LNCAP (cell line): ENCODE measurements around the gene REXO4.

Source experiments
- TF ChIP-seq, protein P1 (sequence below): fragments of 450-650 bp; IDR thresholded peaks from 2 replicates; pipeline ENCODE4 v1.5.1; 2017; ENCODE audit warnings: mild to moderate bottlenecking

Gene REXO4

DNA sequence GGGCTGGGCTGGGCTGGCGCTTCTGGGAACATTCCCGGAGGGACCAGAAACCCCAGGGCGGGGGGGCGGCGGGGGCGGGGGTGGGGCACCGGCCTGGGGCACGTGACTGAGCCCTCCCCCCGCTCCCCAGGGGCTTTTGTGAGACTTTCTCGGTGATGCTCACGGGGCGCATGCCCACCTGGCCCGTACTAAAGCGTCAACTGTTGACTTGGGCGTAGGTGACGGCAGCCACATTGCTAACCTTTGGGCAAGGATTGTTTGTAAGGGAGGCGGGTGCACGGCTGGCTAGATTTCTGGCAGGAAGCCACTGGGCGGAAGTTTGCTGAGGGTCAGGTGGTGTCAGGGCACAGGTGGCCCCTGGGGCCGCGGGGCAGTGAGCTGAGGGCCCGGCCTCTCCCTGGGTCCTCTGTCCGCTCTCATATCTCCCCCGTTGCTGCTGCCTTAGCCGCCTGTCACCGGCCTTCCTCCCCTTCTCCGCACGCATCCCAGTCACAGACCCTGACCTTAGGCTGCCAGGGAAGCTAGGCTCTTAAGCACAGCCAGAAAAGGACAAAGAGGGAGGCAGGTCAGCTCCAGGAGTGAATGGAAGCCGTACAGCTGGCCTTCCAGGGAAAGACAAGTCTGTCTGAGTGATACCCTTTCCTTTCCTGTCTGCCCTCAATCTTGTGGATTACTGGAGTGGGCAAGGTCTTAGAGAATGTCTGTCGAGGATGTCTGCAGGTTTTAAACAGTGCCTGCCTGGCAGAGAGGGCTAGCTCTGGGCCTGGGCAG lies 42.8 kb upstream of the REXO4 start:
- TF ChIP-seq, protein P1, sequence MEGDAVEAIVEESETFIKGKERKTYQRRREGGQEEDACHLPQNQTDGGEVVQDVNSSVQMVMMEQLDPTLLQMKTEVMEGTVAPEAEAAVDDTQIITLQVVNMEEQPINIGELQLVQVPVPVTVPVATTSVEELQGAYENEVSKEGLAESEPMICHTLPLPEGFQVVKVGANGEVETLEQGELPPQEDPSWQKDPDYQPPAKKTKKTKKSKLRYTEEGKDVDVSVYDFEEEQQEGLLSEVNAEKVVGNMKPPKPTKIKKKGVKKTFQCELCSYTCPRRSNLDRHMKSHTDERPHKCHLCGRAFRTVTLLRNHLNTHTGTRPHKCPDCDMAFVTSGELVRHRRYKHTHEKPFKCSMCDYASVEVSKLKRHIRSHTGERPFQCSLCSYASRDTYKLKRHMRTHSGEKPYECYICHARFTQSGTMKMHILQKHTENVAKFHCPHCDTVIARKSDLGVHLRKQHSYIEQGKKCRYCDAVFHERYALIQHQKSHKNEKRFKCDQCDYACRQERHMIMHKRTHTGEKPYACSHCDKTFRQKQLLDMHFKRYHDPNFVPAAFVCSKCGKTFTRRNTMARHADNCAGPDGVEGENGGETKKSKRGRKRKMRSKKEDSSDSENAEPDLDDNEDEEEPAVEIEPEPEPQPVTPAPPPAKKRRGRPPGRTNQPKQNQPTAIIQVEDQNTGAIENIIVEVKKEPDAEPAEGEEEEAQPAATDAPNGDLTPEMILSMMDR, result no peak

DNA sequence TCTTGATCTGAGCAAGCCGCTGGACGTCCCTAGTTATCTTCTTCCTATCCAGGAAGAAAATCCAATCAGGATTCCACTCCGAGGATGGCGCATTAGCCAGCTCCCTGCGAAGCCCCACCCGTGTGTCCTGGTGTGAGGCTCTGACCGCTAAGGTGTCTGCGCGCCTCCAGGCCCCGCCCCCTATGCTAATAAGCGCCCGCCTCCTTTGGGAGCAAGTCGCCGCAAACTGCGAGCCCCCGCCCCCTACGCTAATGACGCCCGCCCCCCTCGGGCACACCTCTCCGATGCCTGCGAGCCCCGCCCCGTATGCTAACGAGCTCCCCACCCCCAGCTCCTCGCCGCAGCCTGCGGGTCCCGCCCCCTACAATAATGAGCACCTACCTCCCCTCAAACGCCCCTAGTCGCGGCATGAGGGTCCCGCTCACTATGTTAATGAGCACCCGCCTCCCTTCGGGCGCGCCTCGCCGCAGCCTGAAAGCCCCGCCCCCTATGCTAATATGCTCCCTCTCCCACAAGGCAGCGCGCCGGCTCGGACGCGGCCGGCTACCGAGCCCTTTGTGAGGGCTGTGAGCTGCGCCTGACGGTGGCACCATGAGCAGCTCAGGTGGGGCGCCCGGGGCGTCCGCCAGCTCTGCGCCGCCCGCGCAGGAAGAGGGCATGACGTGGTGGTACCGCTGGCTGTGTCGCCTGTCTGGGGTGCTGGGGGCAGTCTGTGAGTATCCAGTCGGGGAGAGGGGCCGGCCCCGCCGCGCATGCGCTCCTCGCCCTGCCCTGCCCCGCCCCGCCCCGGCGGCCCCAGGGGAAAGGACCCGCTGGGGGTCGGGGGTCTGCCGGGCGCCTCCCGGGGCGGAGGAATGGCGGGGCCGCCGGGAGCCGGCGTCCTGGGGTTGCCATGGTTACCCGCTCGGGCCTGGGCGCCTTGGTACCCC lies 41.9 kb upstream of the REXO4 start, which contains the start of gene CACFD1:
CACFD1 (plus strand) TSS at position 503 of the 929 bp plus-strand sequence; CDS start at position 592, 89 bp downstream.
- TF ChIP-seq, protein P1, result no peak

DNA sequence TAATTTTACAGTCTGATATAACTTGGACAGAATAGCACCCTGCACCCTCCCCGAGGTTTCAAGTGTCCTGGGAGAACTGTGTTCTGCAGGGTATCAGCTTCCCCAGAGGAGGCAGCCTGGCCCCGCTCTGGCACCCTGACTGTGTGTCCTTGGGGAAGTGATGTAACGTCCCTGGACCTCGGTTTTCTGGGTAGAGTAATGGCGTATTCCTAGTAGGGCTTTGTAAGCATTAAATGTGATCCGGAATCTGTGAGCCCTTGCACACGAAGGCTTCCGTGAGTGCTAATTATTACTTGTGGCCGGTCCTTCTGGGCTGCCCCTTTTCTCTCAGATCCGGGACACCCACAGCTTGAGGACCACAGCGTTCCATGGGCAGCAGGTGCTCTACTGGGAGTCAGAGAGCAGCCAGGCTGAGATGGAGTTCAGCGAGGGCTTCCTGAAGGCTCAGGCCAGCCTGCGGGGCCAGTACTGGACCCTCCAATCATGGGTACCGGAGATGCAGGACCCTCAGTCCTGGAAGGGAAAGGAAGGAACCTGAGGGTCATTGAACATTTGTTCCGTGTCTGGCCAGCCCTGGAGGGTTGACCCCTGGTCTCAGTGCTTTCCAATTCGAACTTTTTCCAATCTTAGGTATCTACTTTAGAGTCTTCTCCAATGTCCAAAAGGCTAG lies 41.0 kb upstream of the REXO4 start:
- TF ChIP-seq, protein P1, result no peak

DNA sequence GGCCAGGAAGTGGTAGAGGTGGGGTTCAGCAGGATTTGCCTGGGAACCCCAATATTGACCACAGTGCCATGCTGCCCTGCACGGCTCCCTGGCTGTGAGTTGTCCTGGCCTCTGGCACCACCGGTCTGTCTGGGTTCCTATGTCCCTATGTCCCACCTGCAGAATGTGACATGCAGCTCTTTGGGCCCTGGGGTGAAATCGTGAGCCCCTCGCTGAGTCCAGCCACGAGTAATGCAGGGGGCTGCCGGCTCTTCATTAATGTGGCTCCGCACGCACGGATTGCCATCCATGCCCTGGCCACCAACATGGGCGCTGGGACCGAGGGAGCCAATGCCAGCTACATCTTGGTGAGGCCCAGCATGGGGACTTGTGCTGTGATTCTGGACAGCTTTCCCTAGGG lies 39.9 kb upstream of the REXO4 start:
- TF ChIP-seq, protein P1, result no peak

DNA sequence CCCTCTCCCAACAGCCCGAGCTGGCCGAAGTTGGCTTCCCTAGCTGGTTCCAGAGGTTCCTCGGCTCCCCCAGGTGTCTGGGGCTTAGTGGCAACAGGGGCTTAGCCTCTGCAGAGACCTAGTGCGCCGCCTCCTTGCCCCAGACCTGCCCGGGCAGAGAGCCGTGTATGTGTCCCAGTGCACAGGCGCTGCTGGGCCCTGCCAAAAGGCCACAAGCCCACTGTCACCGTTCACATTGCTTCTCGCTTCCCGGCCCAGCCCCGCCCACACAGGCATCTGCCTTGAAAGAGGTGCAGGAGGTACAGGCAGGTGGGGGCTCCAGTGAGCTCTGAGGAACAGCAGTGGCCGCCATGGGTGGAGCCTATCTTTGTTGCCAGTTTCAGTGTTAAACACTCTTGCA lies 39.4 kb upstream of the REXO4 start:
- TF ChIP-seq, protein P1, result no peak

DNA sequence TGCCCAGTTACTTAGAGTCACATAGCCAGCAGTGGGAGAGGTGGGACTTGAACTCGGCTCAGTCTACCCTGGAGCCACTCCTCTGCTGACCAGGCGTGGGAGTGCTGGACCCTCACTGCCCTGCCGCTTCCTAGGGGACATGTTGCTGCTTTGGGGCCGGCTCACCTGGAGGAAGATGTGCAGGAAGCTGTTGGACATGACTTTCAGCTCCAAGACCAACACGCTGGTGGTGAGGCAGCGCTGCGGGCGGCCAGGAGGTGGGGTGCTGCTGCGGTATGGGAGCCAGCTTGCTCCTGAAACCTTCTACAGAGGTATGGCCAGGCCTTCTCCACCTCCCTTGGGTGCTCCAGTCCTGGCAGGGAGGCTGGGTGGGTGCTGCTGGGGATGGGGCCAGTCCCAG lies 38.6 kb upstream of the REXO4 start:
- TF ChIP-seq, protein P1, result no peak

DNA sequence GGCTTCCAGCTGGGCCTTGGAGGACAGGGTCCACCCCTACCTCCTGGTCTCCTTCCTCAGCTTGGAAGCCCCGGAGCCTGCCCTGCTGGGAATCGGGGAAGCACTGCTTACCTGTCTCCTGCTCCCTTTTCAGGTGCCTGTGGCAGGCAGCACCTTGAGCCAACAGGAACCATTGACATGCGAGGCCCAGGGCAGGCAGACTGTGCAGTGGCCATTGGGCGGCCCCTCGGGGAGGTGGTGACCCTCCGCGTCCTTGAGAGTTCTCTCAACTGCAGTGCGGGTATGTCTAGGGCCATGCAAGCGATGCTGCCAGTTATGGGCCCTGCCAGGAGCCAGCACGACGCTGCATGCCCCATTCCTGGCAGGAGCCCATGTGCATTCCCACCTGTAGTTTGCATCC lies 38.1 kb upstream of the REXO4 start:
- TF ChIP-seq, protein P1, result no peak
